Vagina (tissue), 2 donors: ENCODE data around the gene ZFHX3.

Source experiments
- POLR2A ChIP-seq, 2 donors: fragments of 450-650 bp; IDR thresholded peaks; one replicate each; pipeline ENCODE4 v1.6.1; 2017; ENCODE audit warnings: antibody characterized with exemption in 2 of 2, mild to moderate bottlenecking in 2 of 2, moderate library complexity in 2 of 2
- TF ChIP-seq, protein P1 (sequence below), 3 experiments: fragments of 450-650 bp in 2 of 3; fragments of 200-600 bp in 1 of 3; sonication (generic) in 1 of 3; IDR thresholded peaks; one replicate each; pipeline ENCODE4 v1.5.1; 2017 to 2019; ENCODE audit warnings: antibody characterized with exemption in 3 of 3, mild to moderate bottlenecking in 2 of 3, moderate library complexity in 2 of 3

DNA sequence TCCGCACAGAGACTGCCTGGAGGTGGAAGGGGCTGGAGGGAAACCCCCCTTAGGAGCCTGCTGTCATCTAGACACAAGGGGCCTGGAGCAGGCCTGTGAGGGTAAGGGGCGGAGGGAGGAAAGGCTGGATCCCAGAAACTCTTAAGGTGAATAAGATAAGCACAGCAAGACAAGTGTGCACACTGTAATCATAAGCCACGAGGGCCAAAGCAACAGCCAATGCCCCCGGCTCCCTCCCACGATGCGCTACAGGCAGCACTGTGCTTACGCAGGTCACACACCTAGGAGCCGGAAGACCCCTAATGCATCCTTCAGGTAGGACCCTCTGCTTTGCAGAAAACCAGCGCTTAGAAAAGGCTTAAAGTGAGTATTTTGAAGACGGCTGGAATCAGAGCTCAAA, 24.6 kb downstream of the ZFHX3 start:
- TF ChIP-seq POLR2A (IDR thresholded peaks at IDR 0.05), result no peak
- TF ChIP-seq, protein P1, sequence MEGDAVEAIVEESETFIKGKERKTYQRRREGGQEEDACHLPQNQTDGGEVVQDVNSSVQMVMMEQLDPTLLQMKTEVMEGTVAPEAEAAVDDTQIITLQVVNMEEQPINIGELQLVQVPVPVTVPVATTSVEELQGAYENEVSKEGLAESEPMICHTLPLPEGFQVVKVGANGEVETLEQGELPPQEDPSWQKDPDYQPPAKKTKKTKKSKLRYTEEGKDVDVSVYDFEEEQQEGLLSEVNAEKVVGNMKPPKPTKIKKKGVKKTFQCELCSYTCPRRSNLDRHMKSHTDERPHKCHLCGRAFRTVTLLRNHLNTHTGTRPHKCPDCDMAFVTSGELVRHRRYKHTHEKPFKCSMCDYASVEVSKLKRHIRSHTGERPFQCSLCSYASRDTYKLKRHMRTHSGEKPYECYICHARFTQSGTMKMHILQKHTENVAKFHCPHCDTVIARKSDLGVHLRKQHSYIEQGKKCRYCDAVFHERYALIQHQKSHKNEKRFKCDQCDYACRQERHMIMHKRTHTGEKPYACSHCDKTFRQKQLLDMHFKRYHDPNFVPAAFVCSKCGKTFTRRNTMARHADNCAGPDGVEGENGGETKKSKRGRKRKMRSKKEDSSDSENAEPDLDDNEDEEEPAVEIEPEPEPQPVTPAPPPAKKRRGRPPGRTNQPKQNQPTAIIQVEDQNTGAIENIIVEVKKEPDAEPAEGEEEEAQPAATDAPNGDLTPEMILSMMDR (IDR thresholded peaks at IDR 0.05), result no peak
